Panc1 (cell line): Measurements from ENCODE around the gene DCUN1D2. TPM values are rescaled to one million over a fixed set of nuclear protein-coding genes. Genes with fewer than 3 reads are reported as not detected.

Experiments used
- ATAC-seq: fragments of 200-7000 bp; cut with Tn5 transposase; 2 replicates; pipeline ENCODE4 v1.9.1; 2020; ENCODE audit warnings: mild to moderate bottlenecking, moderate library complexity
- BruUV-seq: library from RNA; stranded (reverse); fragments of 400-500 nt; replicated peaks from 2 replicates; lab custom pipeline; 2021; lab: Mats Ljungman, UMichigan
- CTCF ChIA-PET: fragments of 300-600 bp; sonication (Branson Sonifier 250); formaldehyde crosslinking; loops from one replicate; lab custom pipeline; 2022; ENCODE audit warnings: antibody characterized with exemption; lab: Charles Lee
- POLR2A ChIA-PET: fragments of 300-600 bp; sonication (Branson Sonifier 250); formaldehyde crosslinking; loops from one replicate; lab custom pipeline; 2022; ENCODE audit warnings: antibody characterized with exemption; lab: Charles Lee
- DNase-seq: peaks from one replicate; pipeline ENCODE4 v3.0.0-alpha.2; 2010; ENCODE audit warnings: low read depth, low spot score
- H3K27ac ChIP-seq: 2 replicates; pipeline ENCODE4 v1.5.1; 2011; ENCODE audit warnings: mild to moderate bottlenecking, low read length, inconsistent platforms
- H3K27me3 ChIP-seq: fragments of 200-500 bp; sonication (Bioruptor generic); 2 replicates; pipeline ENCODE4 v1.6.0; 2014; ENCODE audit warnings: low read length, inconsistent platforms; ENCODE audit not compliant: control insufficient read depth, insufficient read depth
- H3K36me3 ChIP-seq: fragments of 200-500 bp; sonication (Bioruptor generic); 2 replicates; pipeline ENCODE4 v1.5.1; 2014; ENCODE audit warnings: inconsistent platforms, mild to moderate bottlenecking, low read length, moderate library complexity; ENCODE audit not compliant: control insufficient read depth, insufficient read depth
- H3K4me1 ChIP-seq: 2 replicates; pipeline ENCODE4 v1.5.1; 2011; ENCODE audit warnings: inconsistent platforms, mild to moderate bottlenecking, low read length, moderate library complexity; ENCODE audit not compliant: control insufficient read depth, insufficient read depth
- H3K4me3 ChIP-seq, 2 experiments: 2 replicates each; pipeline ENCODE4 v1.5.1; 2011 to 2012; ENCODE audit warnings: low read depth in 2 of 2, low read length in 2 of 2, mild to moderate bottlenecking in 2 of 2, inconsistent platforms in 1 of 2, moderate library complexity in 1 of 2
- H3K9me3 ChIP-seq: fragments of 200-500 bp; sonication (Bioruptor generic); 2 replicates; pipeline ENCODE4 v1.5.1; 2014; ENCODE audit warnings: low read depth, mild to moderate bottlenecking, inconsistent platforms, low read length, moderate library complexity; ENCODE audit not compliant: control insufficient read depth, insufficient read depth
- POLR2AphosphoS5 ChIP-seq: IDR thresholded peaks from 2 replicates; pipeline ENCODE4 v1.6.1; 2012; ENCODE audit warnings: mild to moderate bottlenecking, low read depth, low read length, moderate library complexity
- SIN3A ChIP-seq: IDR thresholded peaks from 2 replicates; pipeline ENCODE4 v1.6.1; 2012; ENCODE audit warnings: low read depth, mild to moderate bottlenecking, low read length, moderate library complexity, borderline replicate concordance; ENCODE audit not compliant: insufficient read depth
- TCF7L2 ChIP-seq: IDR thresholded peaks from 2 replicates; pipeline ENCODE4 v1.6.1; 2011; ENCODE audit warnings: mild to moderate bottlenecking, low read depth, low read length, inconsistent platforms
- in situ Hi-C: cut with HindIII; loops from 2 replicates; pipeline ENCODE4 v1.10.0; 2016; ENCODE audit warnings: low sequenced_read_pairs, low pct_unique_long_range_greater_than_20kb
- intact Hi-C: fragments of 100-400 bp; cut with micrococcal nuclease; formaldehyde crosslinking; loops from one replicate; pipeline ENCODE4 v1.10.0; 2022; ENCODE audit not compliant: unreplicated experiment
- total RNA-seq: library from RNA; stranded (reverse); gene quantifications from one replicate; pipeline ENCODE4 v1.2.1, GENCODE V29; 2021; ENCODE audit not compliant: unreplicated experiment
- TF ChIP-seq, protein P1 (sequence below), 2 experiments: IDR thresholded peaks; 2 replicates each; pipeline ENCODE4 v1.6.1; 2011 to 2012; ENCODE audit warnings: low read depth in 2 of 2, control low read depth in 1 of 2, low read length in 1 of 2, mild to moderate bottlenecking in 1 of 2, moderate library complexity in 1 of 2; ENCODE audit not compliant: insufficient read depth in 1 of 2
- TF ChIP-seq, protein P2 (sequence below): fragments of 450-650 bp; IDR thresholded peaks from 2 replicates; pipeline ENCODE4 v1.5.1; 2017; ENCODE audit warnings: mild to moderate bottlenecking

Gene DCUN1D2
- total RNA-seq, 1 experiment from 2014 or later, result 22.8 TPM

DNA sequence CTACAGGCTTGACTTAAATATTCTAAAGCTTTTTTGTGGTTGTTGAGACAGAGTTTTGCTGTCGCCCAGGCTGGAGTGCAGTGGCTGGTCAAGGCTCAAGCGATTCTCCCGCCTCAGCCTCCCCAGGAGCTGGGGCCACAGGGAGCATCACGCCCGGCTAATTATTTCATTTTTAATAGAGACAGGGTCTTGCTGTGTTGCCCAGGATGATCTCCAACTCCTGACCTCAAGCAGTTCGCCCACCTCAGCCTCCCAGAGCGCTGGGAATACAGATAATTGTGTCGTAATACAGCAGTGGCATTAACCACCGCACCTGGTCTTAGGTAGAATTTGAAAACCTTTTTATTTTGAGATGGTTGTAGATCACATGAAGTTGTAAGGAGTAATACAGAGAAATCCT lies 1.5 kb upstream of the DCUN1D2 start:
- intact Hi-C loops, result no loop called here
- POLR2A ChIA-PET, result no interaction called here
- BruUV-seq, result no TSS peak

DNA sequence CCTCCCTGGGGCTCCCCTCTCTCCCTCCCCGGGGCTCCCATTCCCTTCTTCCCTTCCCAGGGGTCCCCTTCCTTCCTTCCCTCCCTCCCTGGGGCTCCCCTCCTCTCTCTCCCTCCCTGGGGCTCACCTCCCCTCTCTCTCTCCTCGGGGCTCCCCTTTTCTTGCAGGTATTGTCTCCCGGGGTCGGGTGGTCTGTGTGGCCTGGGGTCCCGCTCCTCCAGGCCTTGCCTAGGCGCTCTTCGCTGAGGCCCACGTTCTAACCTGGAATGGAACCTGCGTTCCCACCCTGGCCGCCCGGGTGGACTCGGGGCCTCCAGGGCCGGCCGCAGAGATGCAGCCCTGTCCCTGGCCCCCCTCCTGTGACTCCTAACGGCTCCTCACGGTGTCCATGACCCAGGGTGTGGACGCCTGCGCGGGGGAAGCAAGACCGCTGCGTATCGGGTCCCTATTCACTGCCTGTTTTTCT lies 940 bp upstream of the DCUN1D2 start:
- intact Hi-C loops (no loop called here), in situ Hi-C loops (no loop called here)
- Histone ChIP-seq H3K4me1 (peaks cover 32% of the 10 kb centered on the region), H3K36me3 (peaks cover 9% of the 10 kb centered on the region), H3K4me3 (peak overlapping the region; percentile 77 to 87), H3K9me3 (no peaks in the 10 kb centered on the region), H3K27me3 (no peaks in the 10 kb centered on the region), H3K27ac (peak overlapping the region; percentile 94)
- CTCF ChIA-PET, result no interaction called here
- no peak for DNase-seq
- POLR2A ChIA-PET, result no interaction called here
- peak; percentile 3; the same call in 1 of the 2 replicates for ATAC-seq
- BruUV-seq, result no TSS peak
- TF ChIP-seq, protein P1, sequence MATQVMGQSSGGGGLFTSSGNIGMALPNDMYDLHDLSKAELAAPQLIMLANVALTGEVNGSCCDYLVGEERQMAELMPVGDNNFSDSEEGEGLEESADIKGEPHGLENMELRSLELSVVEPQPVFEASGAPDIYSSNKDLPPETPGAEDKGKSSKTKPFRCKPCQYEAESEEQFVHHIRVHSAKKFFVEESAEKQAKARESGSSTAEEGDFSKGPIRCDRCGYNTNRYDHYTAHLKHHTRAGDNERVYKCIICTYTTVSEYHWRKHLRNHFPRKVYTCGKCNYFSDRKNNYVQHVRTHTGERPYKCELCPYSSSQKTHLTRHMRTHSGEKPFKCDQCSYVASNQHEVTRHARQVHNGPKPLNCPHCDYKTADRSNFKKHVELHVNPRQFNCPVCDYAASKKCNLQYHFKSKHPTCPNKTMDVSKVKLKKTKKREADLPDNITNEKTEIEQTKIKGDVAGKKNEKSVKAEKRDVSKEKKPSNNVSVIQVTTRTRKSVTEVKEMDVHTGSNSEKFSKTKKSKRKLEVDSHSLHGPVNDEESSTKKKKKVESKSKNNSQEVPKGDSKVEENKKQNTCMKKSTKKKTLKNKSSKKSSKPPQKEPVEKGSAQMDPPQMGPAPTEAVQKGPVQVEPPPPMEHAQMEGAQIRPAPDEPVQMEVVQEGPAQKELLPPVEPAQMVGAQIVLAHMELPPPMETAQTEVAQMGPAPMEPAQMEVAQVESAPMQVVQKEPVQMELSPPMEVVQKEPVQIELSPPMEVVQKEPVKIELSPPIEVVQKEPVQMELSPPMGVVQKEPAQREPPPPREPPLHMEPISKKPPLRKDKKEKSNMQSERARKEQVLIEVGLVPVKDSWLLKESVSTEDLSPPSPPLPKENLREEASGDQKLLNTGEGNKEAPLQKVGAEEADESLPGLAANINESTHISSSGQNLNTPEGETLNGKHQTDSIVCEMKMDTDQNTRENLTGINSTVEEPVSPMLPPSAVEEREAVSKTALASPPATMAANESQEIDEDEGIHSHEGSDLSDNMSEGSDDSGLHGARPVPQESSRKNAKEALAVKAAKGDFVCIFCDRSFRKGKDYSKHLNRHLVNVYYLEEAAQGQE (IDR thresholded peaks at IDR 0.05; ENCODE audit: insufficient read depth in 1 of 2, low read depth in 2 of 2, low read length in 1 of 2), result no peak
- TF ChIP-seq SIN3A (no peak), TCF7L2 (no peak), POLR2AphosphoS5 (no peak)
- TF ChIP-seq, protein P2, sequence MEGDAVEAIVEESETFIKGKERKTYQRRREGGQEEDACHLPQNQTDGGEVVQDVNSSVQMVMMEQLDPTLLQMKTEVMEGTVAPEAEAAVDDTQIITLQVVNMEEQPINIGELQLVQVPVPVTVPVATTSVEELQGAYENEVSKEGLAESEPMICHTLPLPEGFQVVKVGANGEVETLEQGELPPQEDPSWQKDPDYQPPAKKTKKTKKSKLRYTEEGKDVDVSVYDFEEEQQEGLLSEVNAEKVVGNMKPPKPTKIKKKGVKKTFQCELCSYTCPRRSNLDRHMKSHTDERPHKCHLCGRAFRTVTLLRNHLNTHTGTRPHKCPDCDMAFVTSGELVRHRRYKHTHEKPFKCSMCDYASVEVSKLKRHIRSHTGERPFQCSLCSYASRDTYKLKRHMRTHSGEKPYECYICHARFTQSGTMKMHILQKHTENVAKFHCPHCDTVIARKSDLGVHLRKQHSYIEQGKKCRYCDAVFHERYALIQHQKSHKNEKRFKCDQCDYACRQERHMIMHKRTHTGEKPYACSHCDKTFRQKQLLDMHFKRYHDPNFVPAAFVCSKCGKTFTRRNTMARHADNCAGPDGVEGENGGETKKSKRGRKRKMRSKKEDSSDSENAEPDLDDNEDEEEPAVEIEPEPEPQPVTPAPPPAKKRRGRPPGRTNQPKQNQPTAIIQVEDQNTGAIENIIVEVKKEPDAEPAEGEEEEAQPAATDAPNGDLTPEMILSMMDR, result no peak

More for the DNA sequence above, 1.5 kb upstream of the DCUN1D2 start:
- Histone ChIP-seq H3K27ac (peak overlapping the region; percentile 94), H3K9me3 (no peaks in the 10 kb centered on the region), H3K36me3 (peaks cover 11% of the 10 kb centered on the region), H3K4me3 (peak overlapping the region; percentile 77 to 87), H3K4me1 (peaks cover 32% of the 10 kb centered on the region), H3K27me3 (no peaks in the 10 kb centered on the region)
- TF ChIP-seq, protein P1 (IDR thresholded peaks at IDR 0.05; ENCODE audit: insufficient read depth in 1 of 2, low read depth in 2 of 2, low read length in 1 of 2), result no peak
- TF ChIP-seq POLR2AphosphoS5 (no peak), TCF7L2 (no peak), SIN3A (no peak)
- TF ChIP-seq, protein P2, result no peak
- DNase-seq, result no peak
- CTCF ChIA-PET, result no interaction called here
- no peak for ATAC-seq
- in situ Hi-C loops, result no loop called here
